Stimulated activated CD8-positive, alpha-beta memory T cell treated with anti-CD3 and anti-CD28 coated beads, Interleukin-7, amount 100 ng/mL, for 1 hour (primary cell): ENCODE measurements around the gene TPPP2.

ENCODE experiments used
- DNase-seq, 2 donors: peaks; one replicate each; pipeline ENCODE4 v3.0.0-alpha.2; 2020; ENCODE audit warnings: low read depth in 2 of 2

Gene TPPP2

GRCh38 chr14:21057803-21058675, 28.0 kb downstream of the TPPP2 start, which contains the start of gene RNASE8:
TSS of gene RNASE8 (plus strand) at chr14:21057822. CDS start at chr14:21057893, 71 bp downstream.
- no peak for DNase-seq

GRCh38 chr14:21058903-21059302, 28.9 kb downstream of the TPPP2 start:
- no peak for DNase-seq

- DNase-seq: no peak
Observed at GRCh38 chr14:21059842-21060613, 30.0 kb downstream of the TPPP2 start.

- no peak for DNase-seq
Observed at GRCh38 chr14:21060614-21061346, 30.8 kb downstream of the TPPP2 start.

- DNase-seq: no peak
Observed at GRCh38 chr14:21061347-21061668, 31.3 kb downstream of the TPPP2 start.

GRCh38 chr14:21063479-21063878, 33.5 kb downstream of the TPPP2 start:
- no peak for DNase-seq

- DNase-seq: no peak
Observed at GRCh38 chr14:21066882-21067502, 37.0 kb downstream of the TPPP2 start.

GRCh38 chr14:21068521-21069387, 38.7 kb downstream of the TPPP2 start:
- no peak for DNase-seq

- DNase-seq: no peak
Observed at GRCh38 chr14:21069388-21070082, 39.5 kb downstream of the TPPP2 start.

GRCh38 chr14:21070083-21070609, 40.1 kb downstream of the TPPP2 start, which contains the start of gene ARHGEF40:
TSS of gene ARHGEF40 (plus strand) at chr14:21070304. CDS start at chr14:21070397, 93 bp downstream.
- no peak for DNase-seq

GRCh38 chr14:21070610-21071224, 40.7 kb downstream of the TPPP2 start:
- no peak for DNase-seq

- DNase-seq: no peak
Observed at GRCh38 chr14:21071225-21072030, 41.4 kb downstream of the TPPP2 start.

GRCh38 chr14:21072031-21072473, 42.0 kb downstream of the TPPP2 start:
- DNase-seq: no peak

- DNase-seq: no peak
Observed at GRCh38 chr14:21072781-21073339, 42.8 kb downstream of the TPPP2 start.

- no peak for DNase-seq
Observed at GRCh38 chr14:21073921-21074320, 43.9 kb downstream of the TPPP2 start.

- no peak for DNase-seq
Observed at GRCh38 chr14:21074398-21075272, 44.6 kb downstream of the TPPP2 start.
